Mesendoderm (in vitro differentiated cells): ENCODE measurements around the gene CREM.

Source experiments
- DNase-seq: peaks from one replicate; pipeline ENCODE4 v3.0.0; 2013
- H2AK5ac ChIP-seq: 2 replicates; pipeline ENCODE4 v1.6.1; 2013; ENCODE audit warnings: low read length, inconsistent platforms
- H2BK120ac ChIP-seq: 2 replicates; pipeline ENCODE4 v1.6.1; 2013; ENCODE audit warnings: low read depth, mild to moderate bottlenecking, low read length, moderate library complexity, mixed read lengths
- H2BK15ac ChIP-seq: replicated peaks from 2 replicates; pipeline ENCODE4 v1.6.1; 2013; ENCODE audit warnings: low read depth, mild to moderate bottlenecking, moderate library complexity
- H2BK5ac ChIP-seq: 2 replicates; pipeline ENCODE4 v1.6.1; 2013; ENCODE audit warnings: low read length, inconsistent platforms
- H3K18ac ChIP-seq: 2 replicates; pipeline ENCODE4 v1.6.1; 2013; ENCODE audit warnings: mild to moderate bottlenecking, low read length, mixed read lengths
- H3K23ac ChIP-seq: one replicate; pipeline ENCODE4 v1.6.1; 2013; ENCODE audit warnings: low read length
- H3K27ac ChIP-seq: 2 replicates; pipeline ENCODE4 v1.5.1; 2013; ENCODE audit warnings: low read depth, mild to moderate bottlenecking, inconsistent platforms, low read length, moderate library complexity
- H3K27me3 ChIP-seq: 2 replicates; pipeline ENCODE4 v1.6.1; 2013; ENCODE audit warnings: low read length, control low read depth, mild to moderate bottlenecking, inconsistent platforms; ENCODE audit not compliant: insufficient read depth, poor library complexity
- H3K36me3 ChIP-seq: 2 replicates; pipeline ENCODE4 v1.6.1; 2013; ENCODE audit warnings: low read length, inconsistent platforms; ENCODE audit not compliant: control insufficient read depth, insufficient read depth
- H3K4ac ChIP-seq: one replicate; pipeline ENCODE4 v1.6.1; 2013; ENCODE audit warnings: low read depth, mild to moderate bottlenecking, low read length, moderate library complexity
- H3K4me1 ChIP-seq: 2 replicates; pipeline ENCODE4 v1.6.1; 2013; ENCODE audit warnings: low read depth, low read length, inconsistent platforms; ENCODE audit not compliant: control insufficient read depth
- H3K4me2 ChIP-seq: 2 replicates; pipeline ENCODE4 v1.6.1; 2013; ENCODE audit warnings: low read length
- H3K4me3 ChIP-seq: 2 replicates; pipeline ENCODE4 v1.5.1; 2013; ENCODE audit warnings: mild to moderate bottlenecking, low read length
- H3K56ac ChIP-seq: one replicate; pipeline ENCODE4 v1.6.1; 2013; ENCODE audit warnings: low read length
- H3K79me1 ChIP-seq: 2 replicates; pipeline ENCODE4 v1.6.1; 2013; ENCODE audit warnings: low read length, inconsistent platforms
- H3K79me2 ChIP-seq: 2 replicates; pipeline ENCODE4 v1.6.1; 2013; ENCODE audit warnings: mild to moderate bottlenecking, low read length; ENCODE audit not compliant: control insufficient read depth, insufficient read depth
- H3K9ac ChIP-seq: 2 replicates; pipeline ENCODE4 v1.6.1; 2013; ENCODE audit warnings: low read length, inconsistent platforms
- H4K5ac ChIP-seq: one replicate; pipeline ENCODE4 v1.6.1; 2013; ENCODE audit warnings: low read length
- H4K8ac ChIP-seq: one replicate; pipeline ENCODE4 v1.6.1; 2013; ENCODE audit warnings: low read depth, mild to moderate bottlenecking, control low read depth, low read length, moderate library complexity
- WGBS: extraction: QIAGEN DNeasy Blood & Tissue Kit; methylation state at CpG from one replicate; pipeline ENCODE4 v1.1.7; 2013; ENCODE audit warnings: low lambda C conversion rate, missing lambda C conversion rate; ENCODE audit not compliant: insufficient coverage; ENCODE audit errors: extremely low coverage; 5-methylcytosine and 5-hydroxymethylcytosine counted together

CREM gene

DNA sequence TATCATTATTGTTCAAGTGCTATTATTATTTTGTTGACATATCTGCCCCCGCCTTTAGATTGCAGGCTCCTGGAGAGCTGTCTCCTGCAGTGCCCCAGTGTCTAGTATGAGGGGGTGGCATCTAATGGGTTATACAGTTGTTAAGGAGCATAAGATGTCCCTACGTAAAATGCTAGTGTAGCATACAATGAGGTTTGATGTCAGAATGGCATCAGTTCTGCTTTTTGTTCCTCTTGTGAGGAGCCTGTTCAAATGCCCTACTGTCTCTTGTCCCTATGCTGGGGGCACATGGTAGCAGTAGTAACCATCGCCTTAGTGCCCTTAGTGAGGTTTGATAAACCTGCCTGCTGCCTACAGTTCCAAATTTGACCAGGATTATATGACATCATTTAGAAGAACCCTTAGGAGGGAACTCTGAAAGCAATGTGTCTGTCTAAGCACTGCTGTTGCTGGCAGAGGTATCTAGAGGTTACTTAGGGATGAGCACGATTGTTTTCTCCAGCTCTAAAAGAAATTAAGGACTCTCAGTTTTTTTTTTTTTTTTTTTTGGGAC lies 9.7 kb downstream of the CREM start:
- Histone ChIP-seq H3K18ac (no peak overlapping the region), H2BK5ac (no peak overlapping the region), H3K4me3 (no peak overlapping the region), H2BK15ac (no peak overlapping the region), H3K36me3 (no peaks in the 10 kb centered on the region), H4K8ac (no peak overlapping the region), H3K27me3 (no peaks in the 10 kb centered on the region), H3K56ac (no peak overlapping the region), H3K4me1 (no peaks in the 10 kb centered on the region), H4K5ac (no peak overlapping the region), H3K9ac (no peak overlapping the region), H3K79me2 (no peaks in the 10 kb centered on the region), H2BK120ac (no peak overlapping the region), H3K79me1 (peaks cover 3% of the 10 kb centered on the region), H3K27ac (no peak overlapping the region), H2AK5ac (no peak overlapping the region), H3K4me2 (no peak overlapping the region), H3K23ac (no peak overlapping the region), H3K4ac (no peak overlapping the region)
- WGBS, result no CpG with 5 or more reads among the region's 4 CpGs
- DNase-seq, result no peak

DNA sequence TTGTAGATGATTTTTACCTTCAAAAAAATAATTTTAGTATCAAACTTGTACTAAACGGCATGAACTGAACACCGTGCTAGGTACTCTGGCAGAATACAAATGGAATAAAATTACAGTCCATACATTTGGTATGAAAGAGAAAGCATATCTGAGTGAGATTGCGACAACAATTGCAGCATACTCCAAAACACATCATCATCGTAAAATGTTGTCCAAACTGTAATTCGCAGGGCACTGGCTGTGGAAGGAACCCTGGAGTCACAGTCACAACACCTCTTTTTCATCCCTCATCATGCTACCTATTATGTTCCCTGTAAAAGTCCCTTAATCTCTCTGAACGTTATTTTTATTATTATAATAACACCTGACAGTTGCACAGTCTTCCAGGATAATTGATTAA lies 13.5 kb downstream of the CREM start:
- no CpG with 5 or more reads among the region's 6 CpGs for WGBS
- no peak overlapping the region for H3K56ac ChIP-seq

GRCh38 chr10:35140727-35141126 lies 14.1 kb downstream of the CREM start:
- Histone ChIP-seq H3K27ac (no peak overlapping the region), H3K4ac (no peak overlapping the region), H3K36me3 (no peaks in the 10 kb centered on the region), H2BK15ac (no peak overlapping the region), H2AK5ac (no peak overlapping the region), H2BK120ac (no peak overlapping the region), H3K23ac (peak overlapping the region; percentile 17), H4K5ac (no peak overlapping the region), H3K4me3 (no peak overlapping the region), H2BK5ac (no peak overlapping the region), H3K9ac (no peak overlapping the region), H3K4me2 (no peak overlapping the region), H4K8ac (no peak overlapping the region), H3K79me1 (peaks cover 4% of the 10 kb centered on the region), H3K27me3 (no peaks in the 10 kb centered on the region), H3K18ac (no peak overlapping the region), H3K4me1 (no peaks in the 10 kb centered on the region), H3K79me2 (no peaks in the 10 kb centered on the region), H3K56ac (no peak overlapping the region)
- WGBS, result no CpG with 5 or more reads among the region's 3 CpGs
- no peak for DNase-seq

More for the DNA sequence above, 13.5 kb downstream of the CREM start:
- H3K4me2 ChIP-seq, result no peak overlapping the region
- no peaks in the 10 kb centered on the region for H3K4me1 ChIP-seq
- H3K36me3 ChIP-seq, result no peaks in the 10 kb centered on the region
- H3K4me3 ChIP-seq, result no peak overlapping the region
- no peak overlapping the region for H2BK5ac ChIP-seq
- H3K4ac ChIP-seq, result no peak overlapping the region
- H4K8ac ChIP-seq, result no peak overlapping the region
- H3K27ac ChIP-seq, result no peak overlapping the region
- H3K23ac ChIP-seq, result no peak overlapping the region
- no peak overlapping the region for H2BK15ac ChIP-seq
- H2BK120ac ChIP-seq, result no peak overlapping the region
- no peaks in the 10 kb centered on the region for H3K27me3 ChIP-seq
- no peak overlapping the region for H2AK5ac ChIP-seq
- no peak overlapping the region for H3K9ac ChIP-seq
- no peak for DNase-seq
- H3K79me1 ChIP-seq, result peaks cover 4% of the 10 kb centered on the region
- H3K18ac ChIP-seq, result no peak overlapping the region
- no peak overlapping the region for H4K5ac ChIP-seq
- H3K79me2 ChIP-seq, result no peaks in the 10 kb centered on the region

DNA sequence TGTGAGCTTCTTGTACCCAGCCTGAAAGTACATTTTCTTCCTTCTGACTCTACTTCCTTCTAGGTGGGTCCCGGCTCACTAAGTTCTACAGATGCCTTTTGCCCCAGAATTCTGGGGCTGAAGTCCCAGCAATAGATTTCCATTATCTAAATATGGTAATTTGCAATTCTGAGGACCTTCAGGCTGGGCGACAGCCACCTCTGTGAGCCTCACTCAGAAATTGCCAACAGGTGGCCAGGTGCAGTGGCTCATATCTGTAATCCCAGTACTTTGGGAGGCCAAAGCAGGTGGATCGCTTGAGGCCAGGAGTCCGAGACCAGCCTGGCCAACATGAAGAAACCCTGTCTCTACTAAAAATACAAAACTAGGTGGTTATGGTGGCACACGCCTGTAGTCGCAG lies 23.7 kb downstream of the CREM start:
- no peak overlapping the region for H3K56ac ChIP-seq
- no peak overlapping the region for H3K4ac ChIP-seq
- H2BK120ac ChIP-seq, result no peak overlapping the region
- H3K23ac ChIP-seq, result no peak overlapping the region
- no CpG with 5 or more reads among the region's 6 CpGs for WGBS
- H2AK5ac ChIP-seq, result no peak overlapping the region
- no peak overlapping the region for H3K4me2 ChIP-seq
- no peak overlapping the region for H2BK15ac ChIP-seq
- H3K27ac ChIP-seq, result no peak overlapping the region
- no peak overlapping the region for H3K18ac ChIP-seq
- DNase-seq, result no peak
- no peak overlapping the region for H3K4me3 ChIP-seq
- no peaks in the 10 kb centered on the region for H3K79me2 ChIP-seq
- no peaks in the 10 kb centered on the region for H3K27me3 ChIP-seq
- H4K5ac ChIP-seq, result no peak overlapping the region
- H4K8ac ChIP-seq, result no peak overlapping the region
- no peak overlapping the region for H3K9ac ChIP-seq
- H2BK5ac ChIP-seq, result no peak overlapping the region
- no peaks in the 10 kb centered on the region for H3K4me1 ChIP-seq
- H3K79me1 ChIP-seq, result no peaks in the 10 kb centered on the region
- H3K36me3 ChIP-seq, result no peaks in the 10 kb centered on the region

DNA sequence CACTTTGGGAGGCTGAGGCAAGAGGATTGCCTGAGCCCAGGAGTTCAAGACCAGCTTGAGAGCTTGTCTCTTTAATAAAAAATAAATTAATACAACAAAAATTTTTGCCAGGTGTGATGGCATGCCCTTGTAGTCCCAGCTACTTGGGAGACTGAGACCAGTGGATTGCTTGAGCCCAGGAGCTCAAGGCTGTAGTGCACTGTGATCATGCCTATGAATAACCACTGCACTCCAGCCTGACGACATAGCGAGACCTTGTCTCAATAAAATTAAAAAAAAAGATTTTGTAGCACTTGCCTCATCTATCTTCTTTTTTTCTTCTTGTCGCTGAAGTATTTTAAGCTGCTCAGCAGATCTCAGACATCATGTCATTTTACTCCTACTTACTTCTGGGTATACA lies 26.3 kb downstream of the CREM start:
- no CpG with 5 or more reads among the region's 3 CpGs for WGBS
- Histone ChIP-seq H3K4ac (no peak overlapping the region), H2AK5ac (no peak overlapping the region), H3K4me2 (no peak overlapping the region), H3K27me3 (no peaks in the 10 kb centered on the region), H3K79me1 (no peaks in the 10 kb centered on the region), H3K36me3 (no peaks in the 10 kb centered on the region), H3K4me1 (no peaks in the 10 kb centered on the region), H3K4me3 (no peak overlapping the region), H3K79me2 (no peaks in the 10 kb centered on the region), H3K23ac (no peak overlapping the region), H3K27ac (no peak overlapping the region), H2BK5ac (no peak overlapping the region), H3K56ac (no peak overlapping the region), H4K5ac (no peak overlapping the region), H2BK120ac (no peak overlapping the region), H3K18ac (no peak overlapping the region), H2BK15ac (no peak overlapping the region), H4K8ac (no peak overlapping the region), H3K9ac (no peak overlapping the region)
- DNase-seq, result no peak

- Histone ChIP-seq H3K79me2 (no peaks in the 10 kb centered on the region), H3K18ac (no peak overlapping the region), H3K9ac (no peak overlapping the region), H3K4me2 (no peak overlapping the region), H3K36me3 (no peaks in the 10 kb centered on the region), H3K56ac (no peak overlapping the region), H2BK15ac (no peak overlapping the region), H3K23ac (no peak overlapping the region), H3K79me1 (no peaks in the 10 kb centered on the region), H3K4ac (no peak overlapping the region), H2AK5ac (no peak overlapping the region), H3K27ac (no peak overlapping the region), H4K8ac (no peak overlapping the region), H4K5ac (no peak overlapping the region), H2BK5ac (no peak overlapping the region), H3K4me1 (no peaks in the 10 kb centered on the region), H3K27me3 (no peaks in the 10 kb centered on the region), H2BK120ac (no peak overlapping the region), H3K4me3 (no peak overlapping the region)
- DNase-seq, result peak; percentile 39
- no CpG with 5 or more reads among the region's 4 CpGs for WGBS
These were observed 27.1 kb downstream of the CREM start for GRCh38 chr10:35153716-35154115.
